SHP77 treated with DMSO at 0.1 percent for 48 hours (cell line): Measurements from ENCODE around the gene GDNF.
A peak's percentile ranks its signal among the peaks of the same experiment; 100 is the strongest.
"Not testable (repeated sequence)": the region's sequence is repeated elsewhere in the genome, so short reads cannot be mapped to it uniquely, and the experiment has no call there.

Experiments used
- DNase-seq: peaks from one replicate; lab custom pipeline; 2025; lab: John Stamatoyannopoulos, UW

The GDNF gene

GRCh38 chr5:37815913-37816312, 23.9 kb downstream of the GDNF start:
- no peak for DNase-seq

GRCh38 chr5:37814699-37815098, 25.1 kb downstream of the GDNF start:
- DNase-seq, result no peak

GRCh38 chr5:37812365-37812764, 27.5 kb downstream of the GDNF start:
- DNase-seq, result no peak

GRCh38 chr5:37811866-37812265, 28.0 kb downstream of the GDNF start:
- no peak for DNase-seq

GRCh38 chr5:37810311-37810710, 29.5 kb downstream of the GDNF start:
- no peak for DNase-seq

GRCh38 chr5:37808945-37809344, 30.9 kb downstream of the GDNF start:
- DNase-seq, result no peak

GRCh38 chr5:37807621-37808301, 32.1 kb downstream of the GDNF start:
- no peak for DNase-seq

- no peak for DNase-seq
These were observed 32.8 kb downstream of the GDNF start for GRCh38 chr5:37807015-37807414.

GRCh38 chr5:37806476-37806875, 33.4 kb downstream of the GDNF start:
- DNase-seq, result no peak

GRCh38 chr5:37806016-37806415, 33.8 kb downstream of the GDNF start:
- DNase-seq, result no peak

GRCh38 chr5:37804401-37804800, 35.4 kb downstream of the GDNF start:
- no peak for DNase-seq

- DNase-seq, result no peak
These were observed 36.4 kb downstream of the GDNF start for GRCh38 chr5:37803487-37803886.

- DNase-seq, result no peak
These were observed 38.3 kb downstream of the GDNF start for GRCh38 chr5:37801521-37801920.

- DNase-seq, result no peak
These were observed 39.9 kb downstream of the GDNF start for GRCh38 chr5:37799865-37800421.

- DNase-seq, result not testable (repeated sequence)
These were observed 43.4 kb downstream of the GDNF start for GRCh38 chr5:37796435-37796834.

- DNase-seq, result not testable (repeated sequence)
These were observed 44.5 kb downstream of the GDNF start for GRCh38 chr5:37795292-37795691.

GRCh38 chr5:37792975-37793631, 46.7 kb downstream of the GDNF start:
- DNase-seq, result peak; percentile 27

GRCh38 chr5:37791321-37791720, 48.5 kb downstream of the GDNF start:
- DNase-seq, result no peak

- DNase-seq, result no peak
These were observed 49.9 kb downstream of the GDNF start for GRCh38 chr5:37789991-37790390.

GRCh38 chr5:37787742-37788141, 52.1 kb downstream of the GDNF start:
- DNase-seq, result no peak

- no peak for DNase-seq
These were observed 52.9 kb downstream of the GDNF start for GRCh38 chr5:37786862-37787519.

- DNase-seq, result no peak
These were observed 53.4 kb downstream of the GDNF start for GRCh38 chr5:37786416-37786815.

GRCh38 chr5:37781409-37781808, 58.4 kb downstream of the GDNF start:
- DNase-seq, result not testable (repeated sequence)
